NCI-H2227 (cell line): ENCODE results near the gene RPP30.
"Not testable (repeated sequence)": the region's sequence is repeated elsewhere in the genome, so short reads cannot be mapped to it uniquely, and the experiment has no call there.

Experiments
- DNase-seq: peaks from one replicate; lab custom pipeline; 2025; ENCODE audit not compliant: unreplicated experiment; lab: John Stamatoyannopoulos, UW

RPP30 gene

GRCh38 chr10:90866050-90866598 lies 5.7 kb upstream of the RPP30 start:
- DNase-seq, result no peak

- peak; percentile 83 for DNase-seq
These were observed 452 bp upstream of the RPP30 start for GRCh38 chr10:90871279-90871765.

GRCh38 chr10:90872648-90873020 lies 860 bp downstream of the RPP30 start:
- DNase-seq, result no peak

GRCh38 chr10:90879062-90879461 lies 7.3 kb downstream of the RPP30 start:
- no peak for DNase-seq

- peak; percentile 34 for DNase-seq
These were observed 8.4 kb downstream of the RPP30 start for GRCh38 chr10:90880059-90880719.

GRCh38 chr10:90884431-90884830 lies 12.7 kb downstream of the RPP30 start:
- DNase-seq, result no peak

- DNase-seq, result no peak
These were observed 13.4 kb downstream of the RPP30 start for GRCh38 chr10:90885176-90885575.

- DNase-seq, result no peak
These were observed 15.8 kb downstream of the RPP30 start for GRCh38 chr10:90887555-90887954.

- DNase-seq, result no peak
These were observed 16.6 kb downstream of the RPP30 start for GRCh38 chr10:90888387-90888786.

GRCh38 chr10:90889636-90890035 lies 17.9 kb downstream of the RPP30 start:
- DNase-seq, result no peak

GRCh38 chr10:90890347-90890746 lies 18.6 kb downstream of the RPP30 start:
- DNase-seq, result no peak

- no peak for DNase-seq
These were observed 21.4 kb downstream of the RPP30 start for GRCh38 chr10:90893190-90893589.

GRCh38 chr10:90896916-90897315 lies 25.1 kb downstream of the RPP30 start:
- DNase-seq, result not testable (repeated sequence)

- DNase-seq, result no peak
These were observed 34.2 kb downstream of the RPP30 start for GRCh38 chr10:90905925-90906324.

- DNase-seq, result no peak
These were observed 34.8 kb downstream of the RPP30 start for GRCh38 chr10:90906596-90906995.

GRCh38 chr10:90911133-90912051 lies 39.6 kb downstream of the RPP30 start:
- peak; percentile 55 for DNase-seq

GRCh38 chr10:90912174-90912573 lies 40.4 kb downstream of the RPP30 start:
- no peak for DNase-seq

GRCh38 chr10:90912854-90913479 lies 41.2 kb downstream of the RPP30 start:
- DNase-seq, result no peak

- DNase-seq, result no peak
These were observed 42.1 kb downstream of the RPP30 start for GRCh38 chr10:90913774-90914420.

GRCh38 chr10:90914992-90915765 lies 43.4 kb downstream of the RPP30 start:
- DNase-seq, result no peak
